ENCODE data around the gene RUNX1.

RUNX1 gene

DNA sequence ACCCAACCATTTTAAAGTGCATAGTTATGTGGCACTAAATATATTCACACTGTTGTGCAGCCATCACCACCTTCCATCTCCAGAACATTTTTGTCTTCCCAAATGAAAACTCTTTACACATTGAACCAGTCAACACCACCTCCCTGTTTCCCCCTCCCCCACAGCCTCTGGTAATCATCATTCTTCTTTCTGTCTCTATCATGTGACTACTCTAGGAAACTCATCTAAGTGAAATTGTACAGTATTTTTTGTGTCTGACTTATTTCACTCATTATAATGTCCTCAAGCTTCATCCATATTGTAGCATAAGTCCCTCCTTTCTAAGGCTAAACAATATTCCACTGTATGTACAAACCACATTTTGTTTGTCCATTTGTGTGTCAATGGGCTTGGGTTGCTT is 128.0 kb downstream of the RUNX1 start:
- DNase-seq, result no peak

- DNase-seq, result no peak
Measured at GRCh38 chr21:34919406-34919805, 129.7 kb downstream of the RUNX1 start.

DNA sequence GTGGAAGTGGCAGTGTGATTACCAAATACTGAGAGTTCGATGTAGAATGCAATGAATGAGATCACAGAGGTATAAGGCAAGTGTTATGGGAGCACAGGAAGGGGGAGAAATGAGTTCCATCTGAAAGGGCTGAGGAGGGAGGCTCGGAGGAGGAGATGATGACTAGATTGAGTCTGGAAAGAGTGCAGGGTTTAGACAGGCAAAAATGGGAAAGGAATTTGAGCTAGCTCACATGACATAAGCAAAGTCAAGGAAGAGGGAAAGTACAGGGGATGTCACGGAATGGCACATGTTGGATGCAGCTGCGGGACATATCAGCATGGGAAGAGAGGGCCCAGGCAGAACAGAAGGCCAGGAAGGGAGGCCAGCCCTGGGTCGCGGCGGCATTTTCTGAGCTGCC is 132.7 kb downstream of the RUNX1 start:
- no peak for DNase-seq

- no peak for DNase-seq
Measured at GRCh38 chr21:34915364-34915841, 133.7 kb downstream of the RUNX1 start.

- no peak for DNase-seq
Measured at GRCh38 chr21:34914239-34914638, 134.9 kb downstream of the RUNX1 start.

GRCh38 chr21:34913811-34914210 is 135.3 kb downstream of the RUNX1 start:
- no peak for DNase-seq

DNA sequence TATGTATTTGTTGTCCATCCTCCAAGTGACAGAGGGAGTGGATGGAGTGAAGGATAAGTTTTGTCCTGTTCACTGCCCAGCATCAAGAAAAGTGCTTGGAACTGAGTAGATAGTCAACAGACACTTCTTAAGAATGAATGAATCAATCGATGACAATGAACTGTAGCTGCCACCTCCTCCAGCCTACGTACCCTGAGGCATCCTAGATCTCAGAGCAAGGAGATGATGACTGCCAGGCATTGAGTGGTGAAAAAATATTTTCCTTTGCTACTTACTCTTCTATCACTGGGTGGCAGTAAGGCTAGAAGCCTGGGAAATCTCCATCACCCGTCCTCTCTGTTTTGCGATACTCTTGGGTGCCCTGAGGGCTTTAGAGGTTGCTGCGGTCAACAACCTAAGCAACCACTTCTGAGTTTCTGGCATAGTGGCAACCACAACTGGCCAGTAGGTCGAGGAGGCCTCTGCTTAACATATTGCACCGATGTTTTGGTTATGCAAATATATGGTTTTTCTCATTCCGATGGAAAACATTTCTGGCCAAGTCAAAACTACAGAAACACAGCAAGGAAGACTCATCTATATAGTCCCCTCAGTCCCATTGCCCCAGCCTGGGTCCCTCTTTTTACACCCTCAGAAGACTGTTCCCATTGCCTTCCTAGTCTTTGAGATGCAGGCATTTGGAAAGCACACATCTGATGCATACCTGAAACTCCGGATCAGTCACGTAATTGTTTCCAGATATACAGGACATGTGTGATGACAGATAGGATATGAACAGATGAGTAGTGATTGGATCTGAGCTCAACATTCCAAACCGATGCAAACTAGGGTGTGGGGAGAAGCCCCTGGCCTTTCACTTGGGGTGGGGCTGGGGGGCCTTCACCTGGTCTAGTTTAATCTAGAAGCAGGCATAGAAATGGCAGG is 136.8 kb downstream of the RUNX1 start:
- DNase-seq, result no peak

DNA sequence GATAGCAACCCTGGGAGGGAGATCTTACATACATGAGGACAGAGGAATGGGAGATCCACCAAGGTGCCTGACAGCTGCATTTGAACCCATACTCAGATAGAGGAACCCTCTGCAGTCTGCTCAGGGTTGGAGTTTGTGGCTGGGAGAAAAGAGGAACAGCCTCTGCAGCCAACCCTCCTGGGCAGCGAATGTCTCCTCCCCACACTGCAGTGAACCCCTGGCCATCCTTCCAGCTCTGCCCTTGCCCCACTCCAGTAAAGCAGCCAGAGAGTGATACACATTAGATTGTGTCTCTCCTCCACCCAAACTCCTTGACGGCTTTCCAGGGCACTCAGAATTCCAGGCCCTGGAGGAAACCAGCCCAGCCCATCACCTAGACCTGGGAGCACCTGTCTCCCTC is 137.7 kb downstream of the RUNX1 start:
- no peak for DNase-seq

- DNase-seq, result no peak
Measured at GRCh38 chr21:34910396-34910795, 138.7 kb downstream of the RUNX1 start.

GRCh38 chr21:34909492-34910292 is 139.4 kb downstream of the RUNX1 start:
- no peak for DNase-seq

DNA sequence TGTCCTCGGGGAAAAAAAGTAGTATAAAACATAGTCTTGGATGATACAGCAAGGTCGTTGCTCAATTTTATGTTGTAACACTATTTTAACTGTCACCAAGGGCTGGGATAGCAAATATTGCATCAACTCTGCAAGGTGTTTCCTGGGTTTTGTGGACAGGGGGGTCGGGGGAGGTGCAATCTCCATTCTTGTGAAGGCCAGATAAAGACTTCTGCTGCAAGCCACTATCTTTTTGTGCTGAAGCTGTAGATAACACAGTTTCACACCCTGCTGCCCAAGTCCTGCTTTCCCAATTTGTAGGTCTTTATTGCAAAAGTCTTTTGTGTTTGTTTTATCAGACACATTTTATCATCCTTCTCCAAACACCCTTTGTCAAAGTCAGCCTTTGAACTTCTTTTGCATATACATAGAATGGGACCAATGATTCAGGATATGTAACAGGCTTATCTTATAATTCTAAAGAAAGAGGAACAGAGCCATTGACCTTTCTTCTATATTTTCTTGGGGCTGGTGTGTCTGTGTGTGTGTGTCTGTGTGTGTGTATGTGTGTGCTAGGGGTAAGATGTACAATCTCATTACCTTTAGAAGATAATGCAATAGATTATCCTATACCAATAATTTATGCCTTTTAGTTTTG is 140.6 kb downstream of the RUNX1 start:
- DNase-seq, result no peak

GRCh38 chr21:34907461-34908418 is 141.4 kb downstream of the RUNX1 start:
- no peak for DNase-seq

GRCh38 chr21:34906401-34906800 is 142.7 kb downstream of the RUNX1 start:
- DNase-seq, result no peak

DNA sequence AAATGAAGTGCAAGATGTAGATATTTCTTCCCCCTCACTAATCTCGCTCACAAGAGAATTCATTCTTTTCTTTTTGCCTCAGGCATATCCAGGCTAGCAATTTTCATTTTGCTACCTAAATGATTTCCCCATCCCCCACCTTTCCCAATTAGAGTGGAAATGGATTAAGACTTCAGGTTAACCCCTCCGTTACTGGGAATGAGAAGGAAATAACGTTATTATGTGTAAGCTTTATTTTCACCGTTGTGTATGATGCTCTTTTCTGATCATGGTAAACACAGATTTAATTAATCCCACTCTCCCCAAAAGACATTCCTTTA is 143.9 kb downstream of the RUNX1 start:
- no peak for DNase-seq

DNA sequence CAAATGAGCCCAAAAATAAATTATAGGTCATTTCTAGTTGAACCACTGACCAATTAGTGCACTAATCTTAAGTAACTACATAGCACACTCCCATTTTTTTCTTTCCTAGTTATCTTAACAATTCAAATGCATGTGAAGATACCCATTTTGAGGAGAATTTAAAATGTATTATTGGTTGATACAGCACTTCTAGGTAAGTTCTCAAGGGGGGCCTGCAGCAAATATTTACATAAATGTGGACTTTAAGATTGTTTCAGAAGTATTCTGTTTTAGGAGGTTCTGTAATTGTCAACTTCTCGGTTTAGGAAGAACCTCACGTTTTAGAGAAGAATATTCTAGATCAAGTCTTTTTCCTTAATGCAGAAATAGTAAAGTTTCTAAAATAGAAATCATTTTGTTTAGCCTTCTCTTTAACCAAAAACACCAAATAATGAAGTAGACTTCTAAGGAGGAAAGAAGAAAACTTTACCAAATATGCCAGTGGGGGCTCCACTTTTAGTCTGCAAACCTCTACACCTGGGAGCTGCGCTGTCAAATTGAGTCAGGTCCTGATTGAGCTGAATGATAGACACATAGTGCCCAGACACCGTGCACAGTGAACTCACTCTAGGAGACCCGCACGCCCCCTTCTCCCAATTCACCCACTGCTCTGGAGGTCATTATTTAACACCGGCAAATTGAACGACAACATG is 144.4 kb downstream of the RUNX1 start:
- DNase-seq, result no peak

DNA sequence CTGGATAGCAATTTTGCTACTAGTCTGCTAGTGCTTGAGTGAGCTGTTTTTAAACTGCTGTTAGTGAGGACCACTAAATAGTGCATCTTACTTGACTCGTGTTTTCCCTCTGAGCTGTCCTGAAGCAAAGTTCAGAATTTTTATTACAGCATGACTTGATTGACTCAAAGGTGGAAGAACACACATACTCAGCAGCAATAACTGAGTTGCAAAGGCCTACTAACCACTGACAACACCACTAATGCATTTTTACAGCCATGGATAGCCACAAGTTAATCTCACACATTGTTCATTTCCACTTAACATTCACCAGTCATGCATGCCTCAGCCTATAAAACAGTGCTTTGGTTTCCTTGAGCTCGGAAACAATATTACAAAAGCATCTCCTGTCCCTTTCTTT is 148.7 kb downstream of the RUNX1 start:
- no peak for DNase-seq

- no peak for DNase-seq
Measured at GRCh38 chr21:34899760-34900159, 149.3 kb downstream of the RUNX1 start.

DNA sequence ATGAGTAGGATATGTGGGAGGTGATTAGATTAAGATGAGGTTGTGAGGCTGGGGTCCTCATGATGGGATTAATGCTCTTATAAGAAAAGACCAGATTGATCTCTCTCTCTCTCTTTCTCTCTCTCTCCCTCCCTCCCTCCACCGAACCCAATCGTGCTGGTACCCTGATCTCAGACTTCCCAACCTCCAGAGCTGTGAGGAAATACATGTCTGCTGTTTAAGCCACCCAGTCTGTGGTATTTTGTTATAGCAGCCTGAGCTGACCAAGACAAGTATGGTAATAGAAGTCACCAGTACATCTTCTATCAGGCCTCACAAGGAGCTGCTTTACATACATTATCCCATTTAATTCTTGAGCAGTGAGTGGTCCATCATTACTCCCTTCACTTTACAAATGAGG is 149.8 kb downstream of the RUNX1 start:
- DNase-seq, result no peak

DNA sequence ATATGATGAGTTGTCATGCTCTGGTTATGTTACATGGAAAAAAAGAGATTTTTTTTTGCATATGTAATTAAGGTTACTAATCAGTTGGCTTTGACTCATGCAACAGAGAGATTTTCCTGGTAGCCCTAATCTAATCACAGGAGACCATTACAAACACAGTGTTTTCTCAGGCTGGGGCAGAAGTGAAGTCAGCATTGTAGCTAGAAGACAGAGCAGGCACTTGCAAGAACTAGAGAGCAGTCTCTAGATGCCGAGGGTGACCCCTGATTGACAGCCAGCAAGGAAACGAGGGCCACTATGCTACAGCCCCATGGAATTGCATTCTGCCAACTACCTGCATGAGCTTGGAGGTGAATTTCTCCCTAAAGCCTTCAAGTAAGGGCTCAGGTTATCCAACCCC is 151.3 kb downstream of the RUNX1 start:
- no peak for DNase-seq

GRCh38 chr21:34894401-34894800 is 154.7 kb downstream of the RUNX1 start:
- no peak for DNase-seq

DNA sequence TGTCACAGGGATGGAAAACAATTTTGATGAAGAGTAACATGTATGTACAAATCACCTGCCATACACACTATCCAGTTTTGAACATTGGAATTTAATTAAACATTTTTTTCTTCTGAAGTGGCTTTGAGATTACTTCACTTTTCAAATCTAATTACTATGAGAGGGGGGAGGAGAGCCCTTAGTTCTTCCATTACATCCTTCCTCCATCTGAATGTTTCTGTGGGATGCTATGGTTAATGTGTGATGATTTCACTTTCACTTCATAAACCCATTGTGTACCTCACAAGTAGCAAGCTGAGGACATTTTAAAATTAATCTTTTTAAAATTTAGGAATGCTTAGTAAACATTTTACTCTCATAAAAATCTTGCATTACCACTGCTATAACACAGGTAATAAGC is 156.9 kb downstream of the RUNX1 start:
- DNase-seq, result peak; percentile 33

- DNase-seq, result no peak
Measured at GRCh38 chr21:34891613-34891943, 157.5 kb downstream of the RUNX1 start.
